Measurements from ENCODE around the gene UNC5C. TPM values are rescaled to one million over a fixed set of nuclear protein-coding genes. Genes with fewer than 3 reads are reported as not detected.
A peak's percentile ranks its signal among the peaks of the same experiment; 100 is the strongest.

Gene UNC5C
- total RNA-seq, 1 donor from 2014 or later, result 2.0 TPM

- no peak for TF ChIP-seq CTCF (IDR thresholded peaks at IDR 0.05; ENCODE audit: borderline replicate concordance)
- no peaks in the 10 kb centered on the region for H3K36me3 ChIP-seq
- no peak for DNase-seq
- no peaks in the 10 kb centered on the region for H3K9me3 ChIP-seq (replicated peaks)
- peak overlapping the region; percentile 19 for H3K27ac ChIP-seq (replicated peaks)
- no peaks in the 10 kb centered on the region for H3K27me3 ChIP-seq (ENCODE audit: low read depth)
- intact Hi-C loops (cut with micrococcal nuclease), result no loop called here
- no peaks in the 10 kb centered on the region for H3K4me1 ChIP-seq
- no peak overlapping the region for H3K4me3 ChIP-seq
These were observed 282.7 kb downstream of the UNC5C start for GRCh38 chr4:95265814-95266740.

- no peaks in the 10 kb centered on the region for H3K4me1 ChIP-seq
- H3K36me3 ChIP-seq, result no peaks in the 10 kb centered on the region
- TF ChIP-seq CTCF (IDR thresholded peaks at IDR 0.05; ENCODE audit: borderline replicate concordance), result no peak
- H3K4me3 ChIP-seq, result no peak overlapping the region
- no peak for DNase-seq
- no peaks in the 10 kb centered on the region for H3K27me3 ChIP-seq (ENCODE audit: low read depth)
- H3K27ac ChIP-seq (replicated peaks), result no peak overlapping the region
- no peaks in the 10 kb centered on the region for H3K9me3 ChIP-seq (replicated peaks)
- intact Hi-C loops (cut with micrococcal nuclease), result no loop called here
These were observed 283.9 kb downstream of the UNC5C start for GRCh38 chr4:95264843-95265242.

GRCh38 chr4:95263960-95264359 lies 284.8 kb downstream of the UNC5C start:
- DNase-seq, result no peak
- H3K27me3 ChIP-seq (ENCODE audit: low read depth), result no peaks in the 10 kb centered on the region
- no peaks in the 10 kb centered on the region for H3K9me3 ChIP-seq (replicated peaks)
- H3K4me1 ChIP-seq, result no peaks in the 10 kb centered on the region
- no peak overlapping the region for H3K27ac ChIP-seq (replicated peaks)
- intact Hi-C loops (cut with micrococcal nuclease), result no loop called here
- no peak overlapping the region for H3K4me3 ChIP-seq
- no peaks in the 10 kb centered on the region for H3K36me3 ChIP-seq
- TF ChIP-seq CTCF (IDR thresholded peaks at IDR 0.05; ENCODE audit: borderline replicate concordance), result no peak

GRCh38 chr4:95263391-95263790 lies 285.4 kb downstream of the UNC5C start:
- Histone ChIP-seq H3K27me3 (ENCODE audit: low read depth) (no peaks in the 10 kb centered on the region), H3K36me3 (no peaks in the 10 kb centered on the region), H3K27ac (replicated peaks) (no peak overlapping the region), H3K9me3 (replicated peaks) (no peaks in the 10 kb centered on the region), H3K4me1 (no peaks in the 10 kb centered on the region), H3K4me3 (no peak overlapping the region)
- no peak for TF ChIP-seq CTCF (IDR thresholded peaks at IDR 0.05; ENCODE audit: borderline replicate concordance)
- intact Hi-C loops (cut with micrococcal nuclease), result no loop called here
- no peak for DNase-seq

GRCh38 chr4:95256108-95256835 lies 292.5 kb downstream of the UNC5C start:
- Histone ChIP-seq H3K9me3 (replicated peaks) (no peaks in the 10 kb centered on the region), H3K27ac (replicated peaks) (peak overlapping the region; percentile 18), H3K4me1 (no peaks in the 10 kb centered on the region), H3K27me3 (ENCODE audit: low read depth) (no peaks in the 10 kb centered on the region), H3K4me3 (peak overlapping the region; percentile 20), H3K36me3 (no peaks in the 10 kb centered on the region)
- no peak for TF ChIP-seq CTCF (IDR thresholded peaks at IDR 0.05; ENCODE audit: borderline replicate concordance)
- intact Hi-C loops (cut with micrococcal nuclease), result no loop called here
- no peak for DNase-seq

Measured in left ventricle myocardium inferior (tissue), 1 donor.